ENCODE results near the gene NOL11.

Gene NOL11

GRCh38 chr17:67689534-67690177 lies 28.1 kb upstream of the NOL11 start:
- Histone ChIP-seq H3K36me3 (ENCODE audit: control insufficient read depth, low read length) (no peaks in the 10 kb centered on the region), H3K27me3 (ENCODE audit: control insufficient read depth, low read length) (no peaks in the 10 kb centered on the region), H3K27ac (ENCODE audit: low read depth, low read length) (no peak overlapping the region), H4K20me1 (ENCODE audit: control insufficient read depth, insufficient read depth, low read depth, low read length) (no peaks in the 10 kb centered on the region), H3K4me2 (ENCODE audit: low read length) (no peak overlapping the region), H3K79me2 (ENCODE audit: control insufficient read depth, low read length) (no peaks in the 10 kb centered on the region), H3K4me3 (ENCODE audit: low read length) (no peak overlapping the region), H3F3A (ENCODE audit: control insufficient read depth, insufficient read depth) (no peaks in the 10 kb centered on the region), H3K9me2 (replicated peaks; ENCODE audit: control insufficient read depth, low read length) (no peaks in the 10 kb centered on the region), H3K4me1 (ENCODE audit: control insufficient read depth, low read length) (peaks cover 9% of the 10 kb centered on the region), H3K9me3 (ENCODE audit: control insufficient read depth, insufficient read depth, low read length) (no peaks in the 10 kb centered on the region)
- TF ChIP-seq EZH2phosphoT487 (IDR thresholded peaks at IDR 0.05; ENCODE audit: borderline replicate concordance, low read length): no peak
- TF ChIP-seq, protein P1, sequence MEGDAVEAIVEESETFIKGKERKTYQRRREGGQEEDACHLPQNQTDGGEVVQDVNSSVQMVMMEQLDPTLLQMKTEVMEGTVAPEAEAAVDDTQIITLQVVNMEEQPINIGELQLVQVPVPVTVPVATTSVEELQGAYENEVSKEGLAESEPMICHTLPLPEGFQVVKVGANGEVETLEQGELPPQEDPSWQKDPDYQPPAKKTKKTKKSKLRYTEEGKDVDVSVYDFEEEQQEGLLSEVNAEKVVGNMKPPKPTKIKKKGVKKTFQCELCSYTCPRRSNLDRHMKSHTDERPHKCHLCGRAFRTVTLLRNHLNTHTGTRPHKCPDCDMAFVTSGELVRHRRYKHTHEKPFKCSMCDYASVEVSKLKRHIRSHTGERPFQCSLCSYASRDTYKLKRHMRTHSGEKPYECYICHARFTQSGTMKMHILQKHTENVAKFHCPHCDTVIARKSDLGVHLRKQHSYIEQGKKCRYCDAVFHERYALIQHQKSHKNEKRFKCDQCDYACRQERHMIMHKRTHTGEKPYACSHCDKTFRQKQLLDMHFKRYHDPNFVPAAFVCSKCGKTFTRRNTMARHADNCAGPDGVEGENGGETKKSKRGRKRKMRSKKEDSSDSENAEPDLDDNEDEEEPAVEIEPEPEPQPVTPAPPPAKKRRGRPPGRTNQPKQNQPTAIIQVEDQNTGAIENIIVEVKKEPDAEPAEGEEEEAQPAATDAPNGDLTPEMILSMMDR (IDR thresholded peaks at IDR 0.05; ENCODE audit: low read depth, low read length, poor library complexity, severe bottlenecking): peak; percentile 81

GRCh38 chr17:67693811-67694210 lies 23.9 kb upstream of the NOL11 start:
- Histone ChIP-seq H3K4me2 (ENCODE audit: low read length) (no peak overlapping the region), H3K4me3 (ENCODE audit: low read length) (no peak overlapping the region), H3K27me3 (ENCODE audit: control insufficient read depth, low read length) (no peaks in the 10 kb centered on the region), H4K20me1 (ENCODE audit: control insufficient read depth, insufficient read depth, low read depth, low read length) (no peaks in the 10 kb centered on the region), H3K79me2 (ENCODE audit: control insufficient read depth, low read length) (no peaks in the 10 kb centered on the region), H3K4me1 (ENCODE audit: control insufficient read depth, low read length) (peaks cover 4% of the 10 kb centered on the region), H3K9me2 (replicated peaks; ENCODE audit: control insufficient read depth, low read length) (no peaks in the 10 kb centered on the region), H3K27ac (ENCODE audit: low read depth, low read length) (no peak overlapping the region), H3K36me3 (ENCODE audit: control insufficient read depth, low read length) (no peaks in the 10 kb centered on the region), H3K9me3 (ENCODE audit: control insufficient read depth, insufficient read depth, low read length) (no peaks in the 10 kb centered on the region), H3F3A (ENCODE audit: control insufficient read depth, insufficient read depth) (no peaks in the 10 kb centered on the region)
- TF ChIP-seq, protein P1 (IDR thresholded peaks at IDR 0.05; ENCODE audit: low read depth, low read length, poor library complexity, severe bottlenecking): no peak
- no peak for TF ChIP-seq EZH2phosphoT487 (IDR thresholded peaks at IDR 0.05; ENCODE audit: borderline replicate concordance, low read length)

GRCh38 chr17:67696347-67696746 lies 21.4 kb upstream of the NOL11 start:
- H3K9me2 ChIP-seq (replicated peaks; ENCODE audit: control insufficient read depth, low read length): no peaks in the 10 kb centered on the region
- no peaks in the 10 kb centered on the region for H4K20me1 ChIP-seq (ENCODE audit: control insufficient read depth, insufficient read depth, low read depth, low read length)
- no peak overlapping the region for H3K4me3 ChIP-seq (ENCODE audit: low read length)
- TF ChIP-seq EZH2phosphoT487 (IDR thresholded peaks at IDR 0.05; ENCODE audit: borderline replicate concordance, low read length): no peak
- TF ChIP-seq, protein P1 (IDR thresholded peaks at IDR 0.05; ENCODE audit: low read depth, low read length, poor library complexity, severe bottlenecking): no peak
- no peaks in the 10 kb centered on the region for H3K36me3 ChIP-seq (ENCODE audit: control insufficient read depth, low read length)
- no peaks in the 10 kb centered on the region; the same call in 1 of the 2 replicates for H3K27me3 ChIP-seq (ENCODE audit: control insufficient read depth, low read length)
- H3K4me1 ChIP-seq (ENCODE audit: control insufficient read depth, low read length): no peaks in the 10 kb centered on the region
- no peaks in the 10 kb centered on the region for H3K9me3 ChIP-seq (ENCODE audit: control insufficient read depth, insufficient read depth, low read length)
- H3F3A ChIP-seq (ENCODE audit: control insufficient read depth, insufficient read depth): no peaks in the 10 kb centered on the region
- no peak overlapping the region for H3K4me2 ChIP-seq (ENCODE audit: low read length)
- no peaks in the 10 kb centered on the region for H3K79me2 ChIP-seq (ENCODE audit: control insufficient read depth, low read length)
- H3K27ac ChIP-seq (ENCODE audit: low read depth, low read length): no peak overlapping the region

Measured in DOHH2 (cell line).